Kidney (tissue), 14 donors: ENCODE results near the gene NIPAL4. TPM values are rescaled to one million over a fixed set of nuclear protein-coding genes. Genes with fewer than 3 reads are reported as not detected.

Experiments used
- DNase-seq, 5 donors: peaks; one replicate each; pipeline ENCODE4 v3.0.0-alpha.2; 2013 to 2020
- FAIRE-seq: peaks from 2 replicates; lab custom pipeline; 2012; peaks lifted over from hg19 to GRCh38; lab: Jason Lieb, UNC
- H3K27ac ChIP-seq, 2 donors: one replicate each; pipeline ENCODE4 v1.7.0; 2013; ENCODE audit warnings: low read depth in 2 of 2, low read length in 2 of 2, inconsistent platforms in 1 of 2
- H3K27me3 ChIP-seq: one replicate; pipeline ENCODE4 v1.7.1; 2013; ENCODE audit warnings: low read length, inconsistent platforms; ENCODE audit not compliant: control insufficient read depth, insufficient read depth
- H3K36me3 ChIP-seq, 3 donors: one replicate each; pipeline versions ENCODE4 v1.7.0 to v1.7.1; 2013; ENCODE audit warnings: low read length in 3 of 3, control low read depth in 1 of 3, inconsistent platforms in 1 of 3; ENCODE audit not compliant: insufficient read depth in 3 of 3, control insufficient read depth in 2 of 3
- H3K4me1 ChIP-seq, 3 donors: one replicate each; pipeline versions ENCODE4 v1.7.0 to v1.7.1; 2013; ENCODE audit warnings: low read length in 3 of 3, inconsistent platforms in 1 of 3, low read depth in 1 of 3; ENCODE audit not compliant: control insufficient read depth in 2 of 3, insufficient read depth in 2 of 3
- H3K4me3 ChIP-seq, 3 donors: one replicate each; pipeline versions ENCODE4 v1.7.0 to v1.8.1; 2013; ENCODE audit warnings: low read length in 3 of 3, control low read depth in 1 of 3, inconsistent platforms in 1 of 3
- H3K9ac ChIP-seq, 3 donors: one replicate each; pipeline versions ENCODE4 v1.7.0 to v1.7.1; 2013; ENCODE audit warnings: low read length in 3 of 3, control low read depth in 1 of 3, inconsistent platforms in 1 of 3
- H3K9me3 ChIP-seq, 3 donors: one replicate each; pipeline versions ENCODE4 v1.7.0 to v1.7.1; 2013; ENCODE audit warnings: low read length in 3 of 3, control low read depth in 1 of 3, inconsistent platforms in 1 of 3; ENCODE audit not compliant: control insufficient read depth in 2 of 3, insufficient read depth in 1 of 3
- CTCF ChIP-seq: IDR thresholded peaks from 3 replicates; pipeline ENCODE4 v1.5.1; 2012; ENCODE audit warnings: mild to moderate bottlenecking, moderate library complexity, borderline replicate concordance; ENCODE audit not compliant: insufficient read depth; ENCODE audit errors: extremely low read depth
- intact Hi-C: fragments of 100-400 bp; cut with DNase I; formaldehyde crosslinking; loops from one replicate; pipeline ENCODE4 v1.11.1; 2022
- polyA plus RNA-seq: library from polyadenylated mRNA; stranded (reverse); fragments of 350-450 nt; fragmentation: Illumina TruSeq; extraction: RNeasy Lipid Tissue Mini Kit (QIAGEN cat#74804); gene quantifications from one replicate; pipeline ENCODE4 v1.2.3, GENCODE V29; 2014; ENCODE audit warnings: low read depth, low replicate concordance; ENCODE audit not compliant: insufficient read depth
- total RNA-seq: library from RNA; stranded (reverse); fragmentation: NEBNext Ultra II Directional; extraction: Animal tissue kit (Norgen Biotek cat#: 25700); gene quantifications from one replicate; pipeline ENCODE4 v1.2.1, GENCODE V29; 2021
- donor health status: control.
- donor health status: control.
- donor health status: control.
- donor health status: control.
- donor health status: control.
- donor health status: DM: yes; HTN: yes; CAD: no.
- donor health status: Normal renal cell carcinoma (clear cell type).

The NIPAL4 gene
- total and polyA plus RNA-seq, 2 donors from 2014 or later, result not detected

- DNase-seq, result peak in 1 of 5 donors; percentile 35
- Histone ChIP-seq H3K4me3 (no peak overlapping the region), H3K4me1 (no peaks in the 10 kb centered on the region), H3K36me3 (no peaks in the 10 kb centered on the region), H3K9me3 (no peaks in the 10 kb centered on the region), H3K27me3 (no peaks in the 10 kb centered on the region), H3K27ac (no peak overlapping the region), H3K9ac (no peak overlapping the region)
- peak; percentile 32 for TF ChIP-seq CTCF
- FAIRE-seq, result no peak
- intact Hi-C loops, result no loop called here
Observed at GRCh38 chr5:157471709-157472108, 11.7 kb downstream of the NIPAL4 start.

GRCh38 chr5:157473383-157474320 lies 13.6 kb downstream of the NIPAL4 start:
- Histone ChIP-seq H3K4me3 (no peak overlapping the region), H3K27me3 (no peaks in the 10 kb centered on the region), H3K9ac (no peak overlapping the region), H3K9me3 (no peaks in the 10 kb centered on the region), H3K4me1 (no peaks in the 10 kb centered on the region), H3K27ac (no peak overlapping the region), H3K36me3 (no peaks in the 10 kb centered on the region)
- intact Hi-C loops, result no loop called here
- no peak for TF ChIP-seq CTCF
- no peak for DNase-seq
- FAIRE-seq, result no peak

- no peaks in the 10 kb centered on the region for H3K36me3 ChIP-seq
- H3K9ac ChIP-seq, result no peak overlapping the region
- intact Hi-C loops, result no loop called here
- no peak for DNase-seq
- TF ChIP-seq CTCF, result no peak
- H3K27me3 ChIP-seq, result no peaks in the 10 kb centered on the region
- H3K4me1 ChIP-seq, result no peaks in the 10 kb centered on the region
- H3K27ac ChIP-seq, result no peak overlapping the region
- H3K9me3 ChIP-seq, result no peaks in the 10 kb centered on the region
- no peak for FAIRE-seq
- no peak overlapping the region for H3K4me3 ChIP-seq
Observed at GRCh38 chr5:157475432-157475831, 15.4 kb downstream of the NIPAL4 start.
